K562 (cell line): ENCODE measurements around the gene SPDYE16. TPM values are rescaled to one million over a fixed set of nuclear protein-coding genes. Genes with fewer than 3 reads are reported as not detected.
"Not testable (repeated sequence)": the region's sequence is repeated elsewhere in the genome, so short reads cannot be mapped to it uniquely, and the experiment has no call there.

Experiments
- ATAC-seq: fragments of 200-7000 bp; cut with Tn5 transposase; 3 replicates; pipeline ENCODE4 v1.9.1; 2020; ENCODE audit warnings: moderate library complexity
- BruUV-seq: library from RNA; stranded (reverse); fragments of 400-500 nt; replicated peaks from 2 replicates; lab custom pipeline; 2021; lab: Mats Ljungman, UMichigan
- CTCF ChIA-PET: fragments of 300-600 bp; formaldehyde crosslinking; extraction: SDS; loops from one replicate; lab custom pipeline; 2021; ENCODE audit warnings: low intra/inter-chr PET ratio; lab: Yijun Ruan, JAX
- POLR2A ChIA-PET: fragments of 300-600, 350-650 bp; sonication (Branson Sonifier 250); formaldehyde crosslinking; extraction: SDS; loops from one replicate; lab custom pipeline; 2021; ENCODE audit warnings: antibody characterized with exemption, inconsistent platforms; lab: Yijun Ruan, JAX
- DNase-seq, 4 experiments: peaks; one replicate each; pipeline versions ENCODE4 v3.0.0 to v3.0.0-alpha.2; 2011 to 2018; ENCODE audit warnings: low spot score in 3 of 4, mixed read lengths in 3 of 4; ENCODE audit errors: extremely low read depth in 1 of 4
- FAIRE-seq: peaks from 2 replicates; lab custom pipeline; 2011; peaks lifted over from hg19 to GRCh38; lab: Jason Lieb, UNC
- H2AFZ ChIP-seq: 2 replicates; pipeline ENCODE4 v1.6.0; 2011; ENCODE audit warnings: low read depth, low read length, control low read depth, inconsistent platforms
- H3K27ac ChIP-seq: fragments of 200-600 bp; 3 replicates; pipeline ENCODE4 v1.8.0; 2011; ENCODE audit warnings: low read depth, mild to moderate bottlenecking, control low read depth, inconsistent platforms, low read length, moderate library complexity, mixed read lengths; ENCODE audit errors: extremely low read depth
- H3K27me3 ChIP-seq, 2 experiments: fragments of 300-600 bp in 1 of 2; 2 replicates in 1 of 2; 3 replicates in 1 of 2; pipeline versions ENCODE4 v1.6.0 to v1.8.0; 2011; ENCODE audit warnings: inconsistent platforms in 2 of 2, low read length in 2 of 2, mild to moderate bottlenecking in 1 of 2, mixed read lengths in 1 of 2, moderate library complexity in 1 of 2; ENCODE audit not compliant: control insufficient read depth in 2 of 2, insufficient read depth in 2 of 2
- H3K36me3 ChIP-seq: fragments of 300-600 bp; 3 replicates; pipeline ENCODE4 v1.8.0; 2011; ENCODE audit warnings: mild to moderate bottlenecking, low read length, inconsistent platforms; ENCODE audit not compliant: control insufficient read depth, insufficient read depth
- H3K4me1 ChIP-seq, 2 experiments: fragments of 200-600 bp in 1 of 2; replicated peaks in 1 of 2; 2 replicates in 1 of 2; 3 replicates in 1 of 2; pipeline versions ENCODE4 v1.5.1 to v1.8.0; 2011; ENCODE audit warnings: inconsistent platforms in 2 of 2, low read length in 2 of 2, mild to moderate bottlenecking in 1 of 2, mixed read lengths in 1 of 2, moderate library complexity in 1 of 2; ENCODE audit not compliant: control insufficient read depth in 2 of 2, insufficient read depth in 2 of 2
- H3K4me2 ChIP-seq: 2 replicates; pipeline ENCODE4 v1.6.1; 2011; ENCODE audit warnings: low read length, control low read depth, inconsistent platforms, mixed read lengths; ENCODE audit not compliant: insufficient read depth
- H3K4me3 ChIP-seq: fragments of 200-600 bp; sonication (generic), shearing (Covaris generic); 2 replicates; pipeline ENCODE4 v1.5.1; 2016; ENCODE audit warnings: control low read depth, inconsistent platforms
- H3K79me2 ChIP-seq: fragments of 200-600 bp; 3 replicates; pipeline ENCODE4 v1.8.0; 2011; ENCODE audit warnings: low read length, inconsistent platforms; ENCODE audit not compliant: control insufficient read depth, insufficient read depth
- H3K9ac ChIP-seq, 2 experiments: 2 replicates each; pipeline versions ENCODE4 v1.6.0 to v1.6.1; 2011; ENCODE audit warnings: low read depth in 2 of 2, low read length in 2 of 2, control low read depth in 1 of 2, inconsistent platforms in 1 of 2, mild to moderate bottlenecking in 1 of 2, mixed read lengths in 1 of 2; ENCODE audit not compliant: insufficient read depth in 1 of 2
- H3K9me1 ChIP-seq: one replicate; pipeline ENCODE4 v1.6.0; 2011; ENCODE audit warnings: inconsistent platforms, mild to moderate bottlenecking, low read length, moderate library complexity; ENCODE audit not compliant: control insufficient read depth, insufficient read depth
- H3K9me3 ChIP-seq: replicated peaks from 2 replicates; pipeline ENCODE4 v1.5.1; 2011; ENCODE audit warnings: low read depth, low read length, inconsistent platforms; ENCODE audit not compliant: control insufficient read depth, insufficient read depth
- H4K20me1 ChIP-seq: replicated peaks from 2 replicates; pipeline ENCODE4 v1.6.1; 2011; ENCODE audit warnings: low read length, inconsistent platforms, mixed read lengths; ENCODE audit not compliant: control insufficient read depth, insufficient read depth
- ZNF263 ChIP-seq: sonication (generic); formaldehyde crosslinking; IDR thresholded peaks from 2 replicates; pipeline ENCODE4 v1.8.0; 2022; ENCODE audit warnings: mild to moderate bottlenecking, missing genetic modification reagents, borderline replicate concordance
- WGBS: fragments of 100-300 bp; shearing (Covaris generic); methylation state at CpG from one replicate; pipeline ENCODE4 v1.1.6; 2016; ENCODE audit warnings: low coverage, mixed read lengths; ENCODE audit not compliant: insufficient coverage; ENCODE audit errors: missing lambda C conversion rate; 5-methylcytosine and 5-hydroxymethylcytosine counted together
- in situ Hi-C: fragments of 300-500 bp; cut with MboI; formaldehyde crosslinking; loops from 4 replicates; pipeline ENCODE4 v1.15.0; 2018; ENCODE audit warnings: inconsistent platforms, mixed read lengths
- intact Hi-C: fragments of 100-400 bp; cut with micrococcal nuclease; formaldehyde crosslinking; loops from 2 replicates; pipeline ENCODE4 v1.14.2; 2022
- polyA plus RNA-seq, 8 experiments: library from polyadenylated mRNA; depleted of rRNA in 4 of 8; stranded (reverse) in 5 of 8; unstranded in 3 of 8; fragments of >200 nt; fragmentation: Nextera tagmentation in 2 of 8; fragmentation: Illumina TruSeq in 1 of 8; extraction: Ambion mirVana in 2 of 8; extraction: Trizol in 1 of 8; gene quantifications; 2 replicates each; pipeline versions ENCODE4 v1.2.1 to v1.2.3, GENCODE V29; 2011 to 2014; ENCODE audit warnings: inconsistent platforms in 1 of 8, missing spikeins in 1 of 8
- total RNA-seq, 7 experiments: library from RNA; depleted of rRNA in 6 of 7; stranded (reverse); fragments of >200 nt in 6 of 7; fragmentation: Illumina TruSeq in 2 of 7; extraction: Trizol in 2 of 7; gene quantifications; 2 replicates each; pipeline versions ENCODE4 v1.2.1 to v1.2.3, GENCODE V29; 2011 to 2021; ENCODE audit warnings: low replicate concordance in 1 of 7

Gene SPDYE16
- total and polyA plus RNA-seq, 9 of the 15 experiments (the other 6 are each of a cell fraction or from before 2014, with no cell fraction given), result 0.04 to 0.13 (median 0.06) TPM; not detected in 4

DNA sequence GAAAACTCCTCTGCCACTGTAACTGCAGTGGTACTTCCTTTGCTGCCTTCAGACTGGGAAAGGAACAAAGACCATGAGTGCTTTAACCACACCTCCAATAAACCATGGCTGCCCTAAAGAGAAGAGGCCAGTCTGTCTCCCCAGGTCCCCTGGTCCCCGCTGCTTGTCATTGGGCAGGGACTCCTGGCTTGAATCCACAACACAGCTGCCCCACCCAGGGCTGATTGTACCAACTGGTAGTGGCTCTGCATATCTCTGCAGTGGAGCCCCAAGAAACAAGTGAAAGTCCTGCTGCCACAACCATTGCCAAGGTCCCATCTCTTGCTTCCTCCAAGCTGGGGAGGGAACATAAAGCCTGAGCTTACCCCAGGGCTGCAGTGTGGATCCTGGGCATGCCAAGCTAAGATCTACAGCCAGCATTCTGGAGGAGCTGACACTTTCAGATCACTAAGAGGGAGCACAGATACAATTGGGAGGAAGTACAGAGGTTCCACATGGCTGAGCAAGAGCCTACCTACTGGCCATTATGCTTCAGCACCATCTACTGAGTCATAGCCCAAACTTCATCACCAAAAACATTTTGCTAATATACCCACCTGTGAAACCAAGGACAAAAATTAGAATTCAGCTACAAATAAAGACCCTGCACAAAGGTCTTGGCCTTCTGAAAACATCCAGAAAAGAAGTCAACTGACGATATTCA, 48.7 kb upstream of the SPDYE16 start:
- in situ Hi-C loops, H4K20me1 ChIP-seq, H3K27me3 ChIP-seq, H2AFZ ChIP-seq, DNase-seq, BruUV-seq: not testable (repeated sequence)
- H3K79me2 ChIP-seq, result peaks cover 21% of the 10 kb centered on the region
- peak; percentile 46; the same call in 1 of the 2 replicates for TF ChIP-seq ZNF263 (CRISPR knock-in tag)
- TF ChIP-seq, all 486 proteins: peak for 1; not testable (repeated sequence) for 485
- H3K4me2 ChIP-seq, POLR2A ChIA-PET, H3K4me3 ChIP-seq, H3K9me3 ChIP-seq, H3K9me1 ChIP-seq, H3K4me1 ChIP-seq, H3K27ac ChIP-seq, CTCF ChIA-PET, intact Hi-C loops, H3K9ac ChIP-seq, FAIRE-seq: not testable (repeated sequence)
- peaks cover 21% of the 10 kb centered on the region; the same call in 2 of the 3 replicates for H3K36me3 ChIP-seq
- ATAC-seq, result peak; percentile 23; the same call in 1 of the 3 replicates
- 77% methylated on average over 2 of the region's 2 CpGs for WGBS

DNA sequence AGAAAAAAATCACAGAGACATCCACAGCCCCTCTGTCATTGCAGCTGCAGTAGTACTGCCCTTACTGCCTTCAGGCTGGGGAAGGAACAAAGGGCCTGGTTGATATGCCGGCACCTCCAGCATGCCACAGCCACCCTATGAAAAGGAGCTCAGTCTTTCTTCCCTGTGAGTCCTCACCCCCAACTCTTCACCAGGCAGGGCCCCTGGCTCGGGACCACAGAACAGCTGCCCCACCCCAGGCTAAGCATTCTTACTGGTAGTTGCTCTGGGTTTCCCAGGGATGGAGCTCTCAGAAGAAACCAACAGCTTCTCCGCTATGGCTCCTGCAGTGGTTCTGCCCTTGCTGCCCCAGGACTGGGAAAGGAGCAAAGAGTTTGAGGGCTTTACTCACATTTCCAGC, 47.9 kb upstream of the SPDYE16 start:
- H3K79me2 ChIP-seq, result peaks cover 28% of the 10 kb centered on the region
- BruUV-seq, intact Hi-C loops: not testable (repeated sequence)

DNA sequence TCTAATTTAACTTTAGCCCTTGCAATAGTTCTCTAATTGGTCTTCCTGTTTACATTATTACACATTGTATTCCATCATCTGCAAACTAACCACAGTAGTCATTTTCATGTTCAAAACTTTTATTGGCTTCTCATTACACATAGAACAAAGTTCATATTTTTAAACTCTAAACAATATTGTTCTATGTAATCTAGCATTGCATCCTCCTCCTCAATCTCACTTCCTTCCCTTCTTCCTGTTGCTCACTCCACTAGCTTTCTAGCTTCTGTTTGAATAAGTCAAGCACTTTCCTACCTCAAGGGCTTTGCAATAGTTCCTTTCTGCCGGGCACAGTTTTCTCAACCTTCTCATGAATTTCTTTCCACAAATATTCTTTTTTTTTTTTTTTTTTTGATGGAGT, 45.5 kb upstream of the SPDYE16 start:
- Histone ChIP-seq H3K36me3 (peaks cover 26% of the 10 kb centered on the region), H3K79me2 (peaks cover 43% of the 10 kb centered on the region)
- H3K9ac ChIP-seq, in situ Hi-C loops, FAIRE-seq, intact Hi-C loops, ATAC-seq, H4K20me1 ChIP-seq, CTCF ChIA-PET, H3K9me3 ChIP-seq, H3K9me1 ChIP-seq, H3K4me1 ChIP-seq, H3K4me2 ChIP-seq, BruUV-seq, H2AFZ ChIP-seq, H3K4me3 ChIP-seq, DNase-seq, H3K27me3 ChIP-seq, POLR2A ChIA-PET, H3K27ac ChIP-seq: not testable (repeated sequence)
- no CpG with 5 or more reads among the region's 1 CpG for WGBS

More for the DNA sequence above, 47.9 kb upstream of the SPDYE16 start:
- 100% methylated on average over 2 of the region's 3 CpGs for WGBS
- H3K4me3 ChIP-seq, POLR2A ChIA-PET, H3K9ac ChIP-seq, CTCF ChIA-PET, H2AFZ ChIP-seq, H3K9me3 ChIP-seq, H3K4me2 ChIP-seq, H4K20me1 ChIP-seq, ATAC-seq, H3K9me1 ChIP-seq, FAIRE-seq, DNase-seq, H3K27ac ChIP-seq, H3K4me1 ChIP-seq, H3K27me3 ChIP-seq, in situ Hi-C loops: not testable (repeated sequence)
- H3K36me3 ChIP-seq, result peaks cover 21% of the 10 kb centered on the region; the same call in 2 of the 3 replicates
